Activated CD4-positive, alpha-beta T cell treated with anti-CD3 and anti-CD28 coated beads, Interleukin-2, amount 50 U/mL, for 4 hours (primary cell): ENCODE measurements around the gene DSTYK.

ENCODE experiments used
- DNase-seq, 2 experiments: peaks; one replicate each; pipeline ENCODE4 v3.0.0-alpha.2; 2020

Gene DSTYK

DNA sequence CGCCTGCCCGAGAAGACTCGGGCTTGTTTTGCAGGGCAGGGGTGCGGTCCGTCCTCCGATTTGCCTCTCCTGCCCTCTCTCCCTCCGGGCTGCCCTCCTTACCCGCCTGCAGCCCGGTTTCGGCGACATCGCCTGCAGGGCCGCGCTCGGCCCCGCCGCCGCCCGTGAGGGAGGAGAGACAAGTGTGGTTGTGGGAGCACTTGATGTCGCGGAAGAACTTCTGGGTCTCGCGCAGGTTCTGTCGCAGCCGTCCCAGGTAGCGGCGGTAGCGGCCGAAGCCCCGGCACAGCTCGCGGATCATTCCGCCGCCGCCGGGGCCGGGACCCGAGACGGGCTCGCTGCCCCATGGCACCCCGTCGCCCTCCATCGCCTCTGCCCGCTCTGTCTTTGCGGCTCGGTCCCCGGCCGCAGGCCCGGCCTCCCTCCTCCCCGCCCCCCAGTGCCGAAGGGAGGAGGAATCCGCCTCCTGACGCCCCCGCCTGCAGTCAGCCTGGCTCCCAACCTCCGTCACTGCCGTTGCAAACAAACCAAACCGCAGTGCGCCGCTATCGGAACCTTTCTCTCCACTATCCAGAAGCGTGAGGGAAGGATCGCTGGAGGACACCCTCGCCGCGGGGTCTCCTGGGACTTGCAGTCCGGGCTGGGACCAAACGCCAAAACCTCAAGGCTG is at the start of gene DSTYK:
TSS of gene DSTYK (minus strand) at position 534 of the 670 bp plus-strand sequence. CDS start at position 367, 167 bp downstream.
- peak; percentile 91 to 92 for DNase-seq

GRCh38 chr1:205259998-205260397 is 48.5 kb upstream of the DSTYK start:
- no peak for DNase-seq

GRCh38 chr1:205259324-205259832 is 47.9 kb upstream of the DSTYK start:
- DNase-seq = no peak

DNA sequence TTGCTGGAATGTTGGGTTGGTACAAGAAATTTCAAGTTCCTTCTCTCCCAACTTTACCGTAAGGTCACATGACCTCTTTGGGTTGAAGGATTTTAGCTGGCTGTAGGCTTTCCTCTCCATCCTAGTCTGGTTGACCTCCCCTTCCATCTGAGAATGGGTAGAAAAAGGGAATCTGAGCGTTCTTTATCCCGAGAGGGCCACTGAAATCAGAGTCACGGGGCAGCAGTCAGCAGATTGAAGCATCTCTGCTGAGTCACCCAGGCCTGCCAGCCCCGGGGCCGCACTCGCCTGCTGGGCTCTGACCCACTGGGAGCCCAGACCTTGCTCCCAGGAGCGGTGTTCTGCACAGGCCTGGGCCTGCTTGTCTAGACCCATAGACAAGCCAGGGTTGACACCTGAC is 47.2 kb upstream of the DSTYK start:
- DNase-seq = no peak

- DNase-seq = no peak
Observed at GRCh38 chr1:205258261-205258691, 46.8 kb upstream of the DSTYK start.

GRCh38 chr1:205257735-205258134 is 46.2 kb upstream of the DSTYK start:
- DNase-seq = no peak

DNA sequence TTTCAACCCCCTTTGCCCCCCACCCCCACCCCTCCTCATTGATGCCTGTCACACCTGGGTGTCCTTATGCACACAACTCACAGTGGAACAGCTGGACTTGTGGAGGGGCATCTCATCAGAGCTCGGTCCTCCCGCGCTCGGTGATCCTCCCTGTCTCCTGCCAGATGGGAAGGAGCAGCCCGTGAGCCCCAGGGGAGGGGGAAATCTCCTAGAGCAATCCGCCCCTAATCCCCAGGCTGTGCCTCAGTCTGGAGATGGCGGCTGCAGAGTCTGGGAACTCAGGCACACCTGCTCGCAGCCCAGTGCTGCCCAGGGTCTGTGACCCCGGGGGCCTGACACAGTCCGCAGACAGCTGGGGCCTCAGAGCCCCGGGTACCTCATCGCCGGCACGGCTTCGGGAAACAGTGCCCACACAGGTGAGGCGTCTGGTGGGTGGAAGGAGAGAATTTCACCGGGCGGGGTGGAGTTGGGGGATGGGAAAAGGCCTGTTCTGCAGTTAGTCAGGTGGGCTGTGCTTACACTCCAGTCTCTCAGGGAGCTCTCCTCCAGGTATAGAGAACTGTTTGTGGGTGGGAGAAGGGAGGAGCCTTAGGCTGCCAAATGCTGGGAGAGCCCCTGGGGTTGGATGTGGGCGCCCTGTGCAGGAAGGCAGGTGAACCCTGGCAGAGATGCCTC is 45.6 kb upstream of the DSTYK start:
- no peak for DNase-seq

GRCh38 chr1:205255941-205256780 is 44.7 kb upstream of the DSTYK start:
- DNase-seq = peak; percentile 83 to 86

DNA sequence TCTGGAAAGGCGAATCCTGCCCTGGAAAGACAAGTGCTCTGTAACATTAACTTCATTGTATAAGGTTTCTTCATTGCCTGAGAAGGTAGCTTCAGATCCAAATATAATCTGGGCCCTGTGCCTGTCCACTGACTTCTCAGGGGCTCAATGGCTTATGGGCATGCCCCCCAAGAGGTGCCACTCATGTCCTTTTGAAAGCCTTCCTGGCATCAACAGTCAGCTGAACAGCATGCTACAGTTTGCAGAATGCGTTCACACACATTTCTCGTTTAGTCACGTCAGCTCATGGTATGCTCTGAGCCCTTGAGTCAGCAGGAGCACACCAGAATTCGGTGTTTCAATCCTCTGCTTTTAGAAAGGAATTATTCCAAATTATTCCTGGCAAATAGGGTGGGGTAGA is 40.1 kb upstream of the DSTYK start:
- DNase-seq = no peak

DNA sequence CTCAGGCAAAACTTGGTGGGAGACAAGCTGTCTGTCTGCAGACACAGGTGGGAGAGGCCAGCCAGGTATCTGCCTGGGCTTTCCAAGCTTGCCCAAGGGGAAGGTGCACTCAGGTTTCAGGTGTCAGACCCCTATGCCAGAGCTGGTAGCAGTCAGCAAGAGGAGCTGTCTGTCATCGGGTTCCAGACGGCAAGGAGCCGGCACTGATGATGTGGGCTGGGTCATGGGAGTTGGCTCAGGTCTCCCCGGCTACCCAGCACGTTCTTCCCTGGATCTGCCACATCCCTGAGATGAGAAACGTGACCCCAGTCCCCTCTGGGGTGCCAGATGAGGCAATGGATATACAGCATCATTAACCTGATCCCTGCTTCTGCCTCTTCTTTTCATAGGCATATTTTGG is 39.2 kb upstream of the DSTYK start:
- no peak for DNase-seq

DNA sequence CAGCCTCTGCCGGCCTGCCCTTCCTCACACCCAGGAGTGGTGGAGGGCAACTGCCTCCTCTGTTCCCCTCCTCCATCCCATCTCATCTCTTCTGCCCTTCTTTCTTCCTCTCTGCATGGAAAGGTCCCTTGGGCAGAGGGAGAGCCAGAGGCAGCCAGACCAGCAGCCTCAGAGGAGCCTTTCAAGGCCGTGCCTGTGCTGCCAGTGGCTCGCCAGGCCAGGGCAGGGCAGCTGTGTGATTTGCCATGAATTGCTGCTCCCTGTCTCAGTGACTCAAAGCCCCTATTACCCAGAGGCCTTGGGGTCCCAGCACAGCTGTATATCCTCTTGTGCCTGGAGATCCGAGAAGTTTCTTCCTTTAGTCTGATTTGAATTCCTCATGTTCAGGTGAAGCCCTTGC is 38.1 kb upstream of the DSTYK start:
- DNase-seq = no peak

- no peak for DNase-seq
Observed at GRCh38 chr1:205248793-205249601, 37.5 kb upstream of the DSTYK start.

DNA sequence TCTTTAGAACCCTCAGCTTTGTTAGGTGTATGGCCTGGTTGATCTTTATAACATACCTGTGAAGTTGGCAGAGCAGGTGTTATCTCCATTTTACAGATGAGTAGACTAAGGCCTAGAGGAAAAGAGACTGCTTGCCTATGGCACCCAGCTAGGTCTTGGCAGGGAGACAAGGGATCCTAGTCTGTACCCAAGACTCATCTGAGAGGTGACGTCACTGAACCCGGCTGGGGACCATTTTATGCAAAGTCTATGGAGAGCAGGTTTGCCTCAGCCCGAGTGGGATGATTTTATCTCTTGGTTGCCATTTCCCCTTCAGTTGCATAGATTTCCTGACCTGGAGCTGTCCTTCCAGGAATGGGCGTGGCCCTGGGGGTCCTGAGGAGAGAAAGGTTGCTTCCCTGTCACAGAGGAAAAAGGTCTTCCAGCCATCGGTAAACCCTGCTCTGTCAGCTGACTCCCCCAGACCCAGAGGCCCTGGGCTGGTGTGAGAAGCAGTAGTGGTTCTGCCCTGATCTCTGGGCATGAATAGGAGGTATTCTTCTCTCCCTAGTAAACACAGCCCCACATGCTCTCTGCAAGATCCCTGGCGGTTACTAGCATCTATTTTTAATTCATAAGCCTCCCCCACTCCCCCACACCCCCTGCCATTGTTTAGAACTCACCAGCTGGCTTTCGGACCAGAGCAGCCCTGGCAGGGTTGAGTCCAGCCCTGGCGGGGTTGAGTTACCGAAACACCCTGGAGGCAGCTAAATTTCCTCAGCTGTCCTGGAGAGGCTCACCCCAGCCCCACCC is 35.8 kb upstream of the DSTYK start:
- DNase-seq = no peak

- DNase-seq = no peak
Observed at GRCh38 chr1:205246351-205247119, 35.0 kb upstream of the DSTYK start.

GRCh38 chr1:205245096-205245495 is 33.6 kb upstream of the DSTYK start:
- DNase-seq = no peak

DNA sequence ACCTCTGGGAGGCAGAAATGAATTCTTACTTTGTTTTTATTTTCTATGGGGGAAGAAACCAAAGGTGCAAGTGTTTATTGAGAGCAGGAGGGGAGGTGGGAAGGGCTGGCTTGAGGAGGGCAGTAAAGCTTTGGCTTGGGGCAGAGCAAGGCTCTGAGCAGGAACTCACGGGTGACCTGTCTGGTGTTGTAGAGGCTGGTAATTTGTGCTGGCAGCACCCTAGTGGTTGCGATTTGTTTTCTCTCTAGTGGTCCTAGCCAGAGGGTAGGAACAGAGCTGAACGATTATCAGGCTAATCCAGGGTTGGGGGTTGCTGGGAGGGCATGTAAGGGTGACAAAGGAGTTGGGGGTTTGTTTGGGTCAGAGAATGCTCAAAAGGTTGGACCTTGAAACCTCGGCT is 32.9 kb upstream of the DSTYK start:
- no peak for DNase-seq

DNA sequence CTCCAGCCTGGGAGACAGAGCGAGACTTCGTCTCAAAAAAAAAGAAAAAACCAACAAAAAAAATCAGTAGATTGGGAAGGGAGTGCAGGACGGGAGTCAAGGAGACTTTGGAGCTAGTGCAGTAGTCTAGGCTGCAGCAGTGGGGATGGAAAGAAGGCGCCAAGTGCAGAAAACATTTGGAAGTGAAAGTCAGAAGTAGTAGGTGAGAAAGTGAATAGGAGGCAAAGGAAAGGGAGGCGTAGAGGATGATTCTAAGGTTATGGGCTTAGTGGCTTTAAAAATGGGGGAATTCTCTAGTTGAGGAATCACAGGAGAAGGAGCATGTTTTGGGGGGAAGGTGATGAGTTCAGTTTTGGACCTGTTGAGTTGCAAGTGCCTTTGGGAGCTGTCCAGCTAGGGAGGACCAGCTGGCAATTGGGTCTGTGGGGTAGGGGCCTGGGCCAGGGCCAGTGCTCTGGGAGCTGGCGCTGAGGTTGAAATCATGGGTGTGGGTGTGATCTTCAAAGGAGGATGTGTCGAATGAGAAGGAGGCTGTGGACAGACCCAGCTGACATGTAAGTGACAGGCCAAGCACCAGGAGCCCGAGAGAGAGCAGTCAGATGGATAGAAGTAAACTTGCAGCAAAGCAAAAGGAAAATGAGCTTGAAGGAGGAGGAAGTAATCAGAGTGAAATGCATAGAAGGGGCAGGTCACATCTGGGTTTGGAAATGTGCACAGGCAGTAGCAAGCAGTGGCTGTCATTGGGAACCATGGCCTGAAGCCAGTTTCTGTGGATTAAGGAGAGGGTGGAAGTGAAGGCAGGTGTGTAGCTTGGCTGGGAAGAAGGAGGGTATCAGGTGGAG is 32.1 kb upstream of the DSTYK start:
- no peak for DNase-seq

DNA sequence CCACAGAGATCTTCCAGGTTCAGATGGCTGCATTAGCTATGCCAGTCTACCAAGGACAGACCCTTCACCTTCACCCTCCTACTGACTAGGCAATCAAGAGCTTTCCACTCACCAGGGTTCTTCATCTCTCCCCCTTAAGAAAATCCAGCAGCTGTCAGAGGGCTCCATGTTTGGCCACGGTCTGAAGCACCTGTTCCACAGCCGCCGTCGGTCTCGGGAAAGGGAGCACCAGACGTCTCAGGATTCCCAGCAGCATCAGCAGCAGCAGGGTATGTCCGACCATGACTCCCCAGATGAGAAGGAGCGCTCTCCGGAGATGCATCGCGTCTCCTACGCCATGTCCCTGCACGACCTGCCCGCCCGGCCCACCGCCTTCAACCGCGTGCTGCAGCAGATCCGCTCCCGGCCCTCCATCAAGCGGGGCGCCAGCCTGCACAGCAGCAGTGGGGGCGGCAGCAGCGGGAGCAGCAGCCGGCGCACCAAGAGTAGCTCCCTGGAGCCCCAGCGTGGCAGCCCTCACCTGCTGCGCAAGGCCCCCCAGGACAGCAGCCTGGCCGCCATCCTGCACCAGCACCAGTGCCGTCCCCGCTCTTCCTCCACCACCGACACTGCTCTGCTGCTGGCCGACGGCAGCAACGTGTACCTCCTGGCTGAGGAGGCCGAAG is 30.0 kb upstream of the DSTYK start:
- DNase-seq = no peak

GRCh38 chr1:205240569-205240968 is 29.1 kb upstream of the DSTYK start:
- no peak for DNase-seq
